Forelimb muscle (tissue), 1 donor: ENCODE measurements around the gene RPL32. TPM values are rescaled to one million over a fixed set of nuclear protein-coding genes. Genes with fewer than 3 reads are reported as not detected.

Experiments used
- polyA plus RNA-seq: library from polyadenylated mRNA; unstranded; fragments of 120-200 nt; gene quantifications from one replicate; pipeline ENCODE4 v1.2.1, GENCODE V29; 2013; ENCODE audit not compliant: insufficient read length

RPL32 gene
- polyA plus RNA-seq, 1 donor: 3,469 TPM

Other genes with a start within 250 kb of the RPL32 start
- gene RAF1, start 177.4 kb downstream of the RPL32 start, polyA plus RNA-seq: 105 TPM
- 30.9 TPM for gene TMEM40, start 82.3 kb downstream of the RPL32 start, polyA plus RNA-seq
- 59.0 TPM for gene CAND2, start 44.9 kb downstream of the RPL32 start, polyA plus RNA-seq
- gene IQSEC1, start 231.9 kb upstream of the RPL32 start, polyA plus RNA-seq: 40.0 TPM